Measurements from ENCODE around the gene WFDC8.
A peak's percentile ranks its signal among the peaks of the same experiment; 100 is the strongest.
"Not testable (repeated sequence)": the region's sequence is repeated elsewhere in the genome, so short reads cannot be mapped to it uniquely, and the experiment has no call there.

WFDC8 gene

GRCh38 chr20:45585986-45586385 lies 6.9 kb upstream of the WFDC8 start:
- not testable (repeated sequence) for H3K9ac ChIP-seq (ENCODE audit: low read length); H2BK15ac ChIP-seq (replicated peaks; ENCODE audit: low read depth); H3K27ac ChIP-seq (ENCODE audit: low read depth, low read length); H3K23ac ChIP-seq (ENCODE audit: low read length); H3K4me2 ChIP-seq (ENCODE audit: low read length); H3K4me1 ChIP-seq (ENCODE audit: control insufficient read depth, low read depth, low read length); H3K79me2 ChIP-seq (ENCODE audit: control insufficient read depth, insufficient read depth, low read length); H3K56ac ChIP-seq (ENCODE audit: low read length); H3K4ac ChIP-seq (ENCODE audit: low read depth, low read length); DNase-seq; H3K79me1 ChIP-seq (ENCODE audit: low read length); H2AK5ac ChIP-seq (ENCODE audit: low read length); H3K4me3 ChIP-seq (ENCODE audit: low read length); H4K8ac ChIP-seq (ENCODE audit: low read depth, low read length); H4K5ac ChIP-seq (ENCODE audit: low read length); H3K27me3 ChIP-seq (ENCODE audit: insufficient read depth, low read length, poor library complexity); H3K36me3 ChIP-seq (ENCODE audit: control insufficient read depth, insufficient read depth, low read length)
- Histone ChIP-seq H2BK120ac (ENCODE audit: low read depth, low read length) (peak overlapping the region; percentile 61), H2BK5ac (ENCODE audit: low read length) (peak overlapping the region; percentile 42), H3K18ac (ENCODE audit: low read length) (peak overlapping the region; percentile 96)
- no CpG with 5 or more reads among the region's 5 CpGs for WGBS (ENCODE audit: extremely low coverage, insufficient coverage, low lambda C conversion rate)

- no CpG with 5 or more reads among the region's 5 CpGs for WGBS (ENCODE audit: extremely low coverage, insufficient coverage, low lambda C conversion rate)
- H3K23ac ChIP-seq (ENCODE audit: low read length); H3K27ac ChIP-seq (ENCODE audit: low read depth, low read length); H3K79me2 ChIP-seq (ENCODE audit: control insufficient read depth, insufficient read depth, low read length); H2BK5ac ChIP-seq (ENCODE audit: low read length); H3K9ac ChIP-seq (ENCODE audit: low read length); H3K36me3 ChIP-seq (ENCODE audit: control insufficient read depth, insufficient read depth, low read length); H3K4me2 ChIP-seq (ENCODE audit: low read length); H3K27me3 ChIP-seq (ENCODE audit: insufficient read depth, low read length, poor library complexity); H3K79me1 ChIP-seq (ENCODE audit: low read length); H3K56ac ChIP-seq (ENCODE audit: low read length); H4K5ac ChIP-seq (ENCODE audit: low read length); H2BK15ac ChIP-seq (replicated peaks; ENCODE audit: low read depth); H3K4me3 ChIP-seq (ENCODE audit: low read length); H4K8ac ChIP-seq (ENCODE audit: low read depth, low read length); H3K4me1 ChIP-seq (ENCODE audit: control insufficient read depth, low read depth, low read length); H2AK5ac ChIP-seq (ENCODE audit: low read length): not testable (repeated sequence)
- peak overlapping the region; percentile 92 for H2BK120ac ChIP-seq (ENCODE audit: low read depth, low read length)
- peak overlapping the region; percentile 94 for H3K4ac ChIP-seq (ENCODE audit: low read depth, low read length)
- H3K18ac ChIP-seq (ENCODE audit: low read length), result peak overlapping the region; percentile 68
- DNase-seq, result peak; percentile 71
Measured at GRCh38 chr20:45584294-45584693, 5.2 kb upstream of the WFDC8 start.

GRCh38 chr20:45583502-45583901 lies 4.4 kb upstream of the WFDC8 start:
- no peak overlapping the region for H4K8ac ChIP-seq (ENCODE audit: low read depth, low read length)
- H3K4me1 ChIP-seq (ENCODE audit: control insufficient read depth, low read depth, low read length), result peaks cover 5% of the 10 kb centered on the region
- H3K9ac ChIP-seq (ENCODE audit: low read length), result peak overlapping the region; percentile 66
- H3K18ac ChIP-seq (ENCODE audit: low read length), result peak overlapping the region; percentile 11
- no peaks in the 10 kb centered on the region for H3K79me2 ChIP-seq (ENCODE audit: control insufficient read depth, insufficient read depth, low read length)
- peak overlapping the region; percentile 45 for H3K23ac ChIP-seq (ENCODE audit: low read length)
- WGBS (ENCODE audit: extremely low coverage, insufficient coverage, low lambda C conversion rate), result no CpG with 5 or more reads among the region's 3 CpGs
- H3K4me2 ChIP-seq (ENCODE audit: low read length), result peak overlapping the region; percentile 8
- H3K79me1 ChIP-seq (ENCODE audit: low read length), result no peaks in the 10 kb centered on the region
- peak overlapping the region; percentile 83 for H2BK5ac ChIP-seq (ENCODE audit: low read length)
- H2AK5ac ChIP-seq (ENCODE audit: low read length), result no peak overlapping the region
- H3K27me3 ChIP-seq (ENCODE audit: insufficient read depth, low read length, poor library complexity), result no peaks in the 10 kb centered on the region
- peak overlapping the region; percentile 9 for H2BK120ac ChIP-seq (ENCODE audit: low read depth, low read length)
- no peak overlapping the region for H3K4me3 ChIP-seq (ENCODE audit: low read length)
- H4K5ac ChIP-seq (ENCODE audit: low read length), result peak overlapping the region; percentile 17
- peak overlapping the region; percentile 10 for H3K4ac ChIP-seq (ENCODE audit: low read depth, low read length)
- H2BK15ac ChIP-seq (replicated peaks; ENCODE audit: low read depth), result no peak overlapping the region
- no peaks in the 10 kb centered on the region for H3K36me3 ChIP-seq (ENCODE audit: control insufficient read depth, insufficient read depth, low read length)
- peak overlapping the region; percentile 47 for H3K27ac ChIP-seq (ENCODE audit: low read depth, low read length)
- DNase-seq, result peak; percentile 83
- H3K56ac ChIP-seq (ENCODE audit: low read length), result peak overlapping the region; percentile 83

- no peak overlapping the region for H3K27ac ChIP-seq (ENCODE audit: low read depth, low read length)
- no peak overlapping the region for H4K5ac ChIP-seq (ENCODE audit: low read length)
- peak overlapping the region; percentile 54 for H2BK5ac ChIP-seq (ENCODE audit: low read length)
- H3K4me2 ChIP-seq (ENCODE audit: low read length), result no peak overlapping the region
- no peak overlapping the region for H4K8ac ChIP-seq (ENCODE audit: low read depth, low read length)
- H2AK5ac ChIP-seq (ENCODE audit: low read length), result peak overlapping the region; percentile 49
- no peak overlapping the region for H2BK15ac ChIP-seq (replicated peaks; ENCODE audit: low read depth)
- peak overlapping the region; percentile 49 for H2BK120ac ChIP-seq (ENCODE audit: low read depth, low read length)
- H3K79me1 ChIP-seq (ENCODE audit: low read length), result no peaks in the 10 kb centered on the region
- no peak overlapping the region for H3K4me3 ChIP-seq (ENCODE audit: low read length)
- no peaks in the 10 kb centered on the region for H3K27me3 ChIP-seq (ENCODE audit: insufficient read depth, low read length, poor library complexity)
- no peak overlapping the region for H3K56ac ChIP-seq (ENCODE audit: low read length)
- no peaks in the 10 kb centered on the region for H3K36me3 ChIP-seq (ENCODE audit: control insufficient read depth, insufficient read depth, low read length)
- peaks cover 8% of the 10 kb centered on the region for H3K4me1 ChIP-seq (ENCODE audit: control insufficient read depth, low read depth, low read length)
- peak overlapping the region; percentile 71 for H3K18ac ChIP-seq (ENCODE audit: low read length)
- no peaks in the 10 kb centered on the region for H3K79me2 ChIP-seq (ENCODE audit: control insufficient read depth, insufficient read depth, low read length)
- H3K23ac ChIP-seq (ENCODE audit: low read length), result no peak overlapping the region
- peak overlapping the region; percentile 33 for H3K9ac ChIP-seq (ENCODE audit: low read length)
- peak overlapping the region; percentile 94 for H3K4ac ChIP-seq (ENCODE audit: low read depth, low read length)
- peak; percentile 38 for DNase-seq
Measured at GRCh38 chr20:45581702-45582101, 2.6 kb upstream of the WFDC8 start.

GRCh38 chr20:45578231-45578630 lies 853 bp downstream of the WFDC8 start:
- Histone ChIP-seq H3K23ac (ENCODE audit: low read length) (no peak overlapping the region), H3K18ac (ENCODE audit: low read length) (peak overlapping the region; percentile 80), H2BK5ac (ENCODE audit: low read length) (no peak overlapping the region), H3K4me1 (ENCODE audit: control insufficient read depth, low read depth, low read length) (peaks cover 6% of the 10 kb centered on the region), H3K27me3 (ENCODE audit: insufficient read depth, low read length, poor library complexity) (no peaks in the 10 kb centered on the region), H3K4ac (ENCODE audit: low read depth, low read length) (peak overlapping the region; percentile 94), H3K56ac (ENCODE audit: low read length) (peak overlapping the region; percentile 17), H3K27ac (ENCODE audit: low read depth, low read length) (no peak overlapping the region), H3K4me3 (ENCODE audit: low read length) (no peak overlapping the region), H3K79me2 (ENCODE audit: control insufficient read depth, insufficient read depth, low read length) (no peaks in the 10 kb centered on the region), H2BK15ac (replicated peaks; ENCODE audit: low read depth) (peak overlapping the region; percentile 85), H3K9ac (ENCODE audit: low read length) (no peak overlapping the region), H4K5ac (ENCODE audit: low read length) (no peak overlapping the region), H2AK5ac (ENCODE audit: low read length) (no peak overlapping the region), H3K36me3 (ENCODE audit: control insufficient read depth, insufficient read depth, low read length) (no peaks in the 10 kb centered on the region), H3K4me2 (ENCODE audit: low read length) (no peak overlapping the region), H2BK120ac (ENCODE audit: low read depth, low read length) (no peak overlapping the region), H3K79me1 (ENCODE audit: low read length) (no peaks in the 10 kb centered on the region), H4K8ac (ENCODE audit: low read depth, low read length) (no peak overlapping the region)
- DNase-seq, result no peak
- WGBS (ENCODE audit: extremely low coverage, insufficient coverage, low lambda C conversion rate), result no CpG with 5 or more reads among the region's 1 CpG

DNA sequence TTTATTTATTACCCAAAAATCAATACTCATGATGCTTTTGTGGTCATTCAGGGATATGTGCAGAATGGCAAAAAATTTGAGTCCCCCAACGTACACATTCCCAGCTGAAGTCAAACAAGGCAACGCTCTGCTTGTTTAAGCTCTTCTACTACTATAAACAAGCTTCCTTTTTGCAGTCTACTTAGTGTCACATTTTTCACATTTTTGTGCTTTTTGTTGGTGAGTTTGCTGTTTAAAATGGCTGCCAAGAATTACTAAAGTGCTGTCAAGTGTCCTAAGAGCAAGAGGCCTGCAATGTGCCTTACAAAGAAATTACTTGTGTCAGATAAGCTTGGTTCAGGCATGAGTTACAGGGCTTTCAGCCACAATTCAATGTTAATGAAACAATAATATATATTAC lies 2.1 kb downstream of the WFDC8 start:
- no CpG with 5 or more reads among the region's 2 CpGs for WGBS (ENCODE audit: extremely low coverage, insufficient coverage, low lambda C conversion rate)
- DNase-seq, result peak; percentile 81

More for the DNA sequence above, 2.1 kb downstream of the WFDC8 start:
- H3K4ac ChIP-seq (ENCODE audit: low read depth, low read length), result no peak overlapping the region
- no peak overlapping the region for H4K8ac ChIP-seq (ENCODE audit: low read depth, low read length)
- H3K56ac ChIP-seq (ENCODE audit: low read length), result peak overlapping the region; percentile 64
- H3K79me2 ChIP-seq (ENCODE audit: control insufficient read depth, insufficient read depth, low read length), result no peaks in the 10 kb centered on the region
- no peak overlapping the region for H3K4me2 ChIP-seq (ENCODE audit: low read length)
- H3K79me1 ChIP-seq (ENCODE audit: low read length), result no peaks in the 10 kb centered on the region
- H4K5ac ChIP-seq (ENCODE audit: low read length), result peak overlapping the region; percentile 81
- peak overlapping the region; percentile 51 for H3K27ac ChIP-seq (ENCODE audit: low read depth, low read length)
- H2AK5ac ChIP-seq (ENCODE audit: low read length), result no peak overlapping the region
- no peak overlapping the region for H3K23ac ChIP-seq (ENCODE audit: low read length)
- H3K9ac ChIP-seq (ENCODE audit: low read length), result no peak overlapping the region
- H3K18ac ChIP-seq (ENCODE audit: low read length), result no peak overlapping the region
- no peak overlapping the region for H2BK120ac ChIP-seq (ENCODE audit: low read depth, low read length)
- no peak overlapping the region for H2BK15ac ChIP-seq (replicated peaks; ENCODE audit: low read depth)
- H2BK5ac ChIP-seq (ENCODE audit: low read length), result no peak overlapping the region
- no peaks in the 10 kb centered on the region for H3K36me3 ChIP-seq (ENCODE audit: control insufficient read depth, insufficient read depth, low read length)
- no peaks in the 10 kb centered on the region for H3K27me3 ChIP-seq (ENCODE audit: insufficient read depth, low read length, poor library complexity)
- no peak overlapping the region for H3K4me3 ChIP-seq (ENCODE audit: low read length)
- H3K4me1 ChIP-seq (ENCODE audit: control insufficient read depth, low read depth, low read length), result peaks cover 5% of the 10 kb centered on the region
